IMR-90 (cell line): ENCODE results near the gene MRPL51. TPM values are rescaled to one million over a fixed set of nuclear protein-coding genes. Genes with fewer than 3 reads are reported as not detected.

Experiments
- ATAC-seq: fragments of 200-7000 bp; cut with Tn5 transposase; 2 replicates; pipeline ENCODE4 v1.9.1; 2020; ENCODE audit warnings: low read depth, mild to moderate bottlenecking, moderate library complexity
- BruUV-seq: library from RNA; stranded (reverse); fragments of 400-500 nt; replicated peaks from 2 replicates; lab custom pipeline; 2021; lab: Mats Ljungman, UMichigan
- CTCF ChIA-PET: fragments of 300-600 bp; formaldehyde crosslinking; extraction: SDS; loops from one replicate; lab custom pipeline; 2021; ENCODE audit warnings: antibody characterized with exemption; lab: Yijun Ruan, JAX
- POLR2A ChIA-PET: fragments of 300-600 bp; sonication (Branson Sonifier 250); formaldehyde crosslinking; loops from one replicate; lab custom pipeline; 2022; ENCODE audit warnings: antibody characterized with exemption; ENCODE audit not compliant: unreplicated experiment; lab: Charles Lee
- DNase-seq: peaks from one replicate; pipeline ENCODE4 v3.0.0; 2013
- H2AFZ ChIP-seq: replicated peaks from 2 replicates; pipeline ENCODE3; 2013; ENCODE audit warnings: low read length, mild to moderate bottlenecking; ENCODE audit not compliant: poor library complexity
- H2AK5ac ChIP-seq: 2 replicates; pipeline ENCODE4 v1.6.1; 2013; ENCODE audit warnings: low read depth, low read length, inconsistent platforms
- H2AK9ac ChIP-seq: replicated peaks from 2 replicates; pipeline ENCODE3; 2013; ENCODE audit warnings: mild to moderate bottlenecking, low read depth, low read length, moderate library complexity; ENCODE audit not compliant: poor library complexity
- H2BK120ac ChIP-seq: 2 replicates; pipeline ENCODE4 v1.6.1; 2013; ENCODE audit warnings: low read depth, low read length, inconsistent platforms
- H2BK15ac ChIP-seq: 3 replicates; pipeline ENCODE4 v1.6.1; 2013; ENCODE audit warnings: low read depth, low read length, inconsistent platforms
- H2BK20ac ChIP-seq: 2 replicates; pipeline ENCODE4 v1.6.1; 2013; ENCODE audit warnings: low read depth, mild to moderate bottlenecking, inconsistent platforms, low read length, moderate library complexity
- H2BK5ac ChIP-seq: 2 replicates; pipeline ENCODE4 v1.6.1; 2013; ENCODE audit warnings: mild to moderate bottlenecking, low read depth, low read length, inconsistent platforms; ENCODE audit not compliant: poor library complexity, severe bottlenecking
- H3K14ac ChIP-seq: replicated peaks from 2 replicates; pipeline ENCODE4 v1.6.1; 2013; ENCODE audit warnings: low read depth, low read length, inconsistent platforms
- H3K18ac ChIP-seq: 2 replicates; pipeline ENCODE4 v1.6.1; 2013; ENCODE audit warnings: low read depth, low read length, control low read depth
- H3K23ac ChIP-seq: 2 replicates; pipeline ENCODE4 v1.6.1; 2013; ENCODE audit warnings: low read depth, low read length, inconsistent platforms
- H3K27ac ChIP-seq: 2 replicates; pipeline ENCODE4 v1.5.1; 2013; ENCODE audit warnings: mild to moderate bottlenecking, control low read depth, low read length; ENCODE audit not compliant: insufficient read depth
- H3K27me3 ChIP-seq: 2 replicates; pipeline ENCODE4 v1.6.1; 2013; ENCODE audit warnings: low read length; ENCODE audit not compliant: control insufficient read depth, insufficient read depth
- H3K36me3 ChIP-seq: 2 replicates; pipeline ENCODE4 v1.6.1; 2013; ENCODE audit warnings: low read length, mixed read lengths; ENCODE audit not compliant: control insufficient read depth, insufficient read depth
- H3K4ac ChIP-seq: 2 replicates; pipeline ENCODE4 v1.6.1; 2013; ENCODE audit warnings: low read depth, low read length, inconsistent platforms
- H3K4me1 ChIP-seq: 2 replicates; pipeline ENCODE4 v1.6.1; 2013; ENCODE audit warnings: low read length, mixed read lengths; ENCODE audit not compliant: control insufficient read depth, insufficient read depth
- H3K4me2 ChIP-seq: 2 replicates; pipeline ENCODE4 v1.6.1; 2013; ENCODE audit warnings: low read depth, mild to moderate bottlenecking, control low read depth, low read length, moderate library complexity
- H3K4me3 ChIP-seq: 2 replicates; pipeline ENCODE4 v1.5.1; 2013; ENCODE audit warnings: low read depth, mild to moderate bottlenecking, control low read depth, low read length, moderate library complexity; ENCODE audit not compliant: insufficient read depth
- H3K56ac ChIP-seq: 2 replicates; pipeline ENCODE4 v1.6.1; 2013; ENCODE audit warnings: low read length, inconsistent platforms; ENCODE audit not compliant: insufficient read depth; ENCODE audit errors: extremely low read depth
- H3K79me1 ChIP-seq, 2 experiments: 2 replicates each; pipeline ENCODE4 v1.6.1; 2013; ENCODE audit warnings: low read length in 2 of 2, inconsistent platforms in 1 of 2, low read depth in 1 of 2
- H3K9ac ChIP-seq: 2 replicates; pipeline ENCODE4 v1.6.1; 2013; ENCODE audit warnings: low read depth, low read length, control low read depth
- H3K9me1 ChIP-seq: 2 replicates; pipeline ENCODE4 v1.6.1; 2013; ENCODE audit warnings: low read length, inconsistent platforms; ENCODE audit not compliant: insufficient read depth
- H3K9me3 ChIP-seq: 2 replicates; pipeline ENCODE4 v1.6.1; 2013; ENCODE audit warnings: low read length; ENCODE audit not compliant: control insufficient read depth, insufficient read depth
- H4K20me1 ChIP-seq: 2 replicates; pipeline ENCODE4 v1.6.1; 2013; ENCODE audit warnings: low read length, inconsistent platforms; ENCODE audit not compliant: insufficient read depth
- H4K5ac ChIP-seq: 2 replicates; pipeline ENCODE4 v1.6.1; 2013; ENCODE audit warnings: mild to moderate bottlenecking, low read depth, low read length, control low read depth
- H4K8ac ChIP-seq, 2 experiments: 2 replicates each; pipeline ENCODE4 v1.6.1; 2013; ENCODE audit warnings: low read depth in 2 of 2, low read length in 2 of 2, control low read depth in 1 of 2, inconsistent platforms in 1 of 2
- H4K91ac ChIP-seq: 2 replicates; pipeline ENCODE4 v1.6.1; 2013; ENCODE audit warnings: low read depth, low read length, inconsistent platforms; ENCODE audit not compliant: insufficient read depth
- CEBPB ChIP-seq: IDR thresholded peaks from 2 replicates; pipeline ENCODE4 v1.6.1; 2012; ENCODE audit warnings: low read depth, low read length, improper control_type of control experiment
- CHD1 ChIP-seq: IDR thresholded peaks from 2 replicates; pipeline ENCODE4 v1.6.1; 2012; ENCODE audit warnings: low read depth, low read length, improper control_type of control experiment
- FOS ChIP-seq: fragments of 150-350 bp; IDR thresholded peaks from 2 replicates; pipeline ENCODE4 v1.6.1; 2016; ENCODE audit warnings: low read depth, low read length
- MAZ ChIP-seq: IDR thresholded peaks from 2 replicates; pipeline ENCODE4 v1.6.1; 2012; ENCODE audit warnings: low read depth, mild to moderate bottlenecking, low read length, improper control_type of control experiment, moderate library complexity, borderline replicate concordance
- MXI1 ChIP-seq: IDR thresholded peaks from 2 replicates; pipeline ENCODE4 v1.6.1; 2012; ENCODE audit warnings: low read depth, mild to moderate bottlenecking, low read length, moderate library complexity, borderline replicate concordance
- NFE2L2 ChIP-seq: fragments of 150-350 bp; IDR thresholded peaks from 2 replicates; pipeline ENCODE4 v1.6.1; 2016; ENCODE audit warnings: low read depth, mild to moderate bottlenecking, low read length
- RCOR1 ChIP-seq: IDR thresholded peaks from 2 replicates; pipeline ENCODE4 v1.6.1; 2012; ENCODE audit warnings: mild to moderate bottlenecking, low read length, improper control_type of control experiment; ENCODE audit not compliant: insufficient replicate concordance
- RFX5 ChIP-seq: IDR thresholded peaks from 2 replicates; pipeline ENCODE4 v1.8.0; 2012; ENCODE audit warnings: low read depth, mild to moderate bottlenecking, low read length, moderate library complexity
- SMC3 ChIP-seq: fragments of 150-350 bp; IDR thresholded peaks from 2 replicates; pipeline ENCODE4 v1.6.1; 2016; ENCODE audit warnings: low read depth, mild to moderate bottlenecking, antibody characterized with exemption, low read length, moderate library complexity
- WGBS, 2 experiments: methylation state at CpG; one replicate each; pipeline versions ENCODE4 v1.1.5 to v1.1.7; 2013; ENCODE audit warnings: missing lambda C conversion rate in 2 of 2; ENCODE audit not compliant: insufficient read length in 1 of 2; ENCODE audit errors: extremely low coverage in 2 of 2; 5-methylcytosine and 5-hydroxymethylcytosine counted together
- dilution Hi-C: fragments of 300-500 bp; cut with HindIII; formaldehyde crosslinking; loops from one replicate; pipeline ENCODE4 v1.14.3; 2018; ENCODE audit warnings: low sequenced_read_pairs; ENCODE audit not compliant: unreplicated experiment
- in situ Hi-C: fragments of 300-500 bp; cut with MboI; formaldehyde crosslinking; loops from 3 replicates; pipeline ENCODE4 v1.14.3; 2019; ENCODE audit warnings: low sequenced_read_pairs, inconsistent platforms, mixed read lengths
- intact Hi-C: fragments of 100-400 bp; cut with micrococcal nuclease; formaldehyde crosslinking; loops from 2 replicates; pipeline ENCODE4 v1.10.0; 2022
- polyA plus RNA-seq, 3 experiments: library from polyadenylated mRNA; depleted of rRNA; stranded (reverse); fragments of >200 nt; gene quantifications; 2 replicates each; pipeline ENCODE4 v1.2.3, GENCODE V29; 2012; ENCODE audit warnings: low replicate concordance in 1 of 3
- total RNA-seq: library from RNA; depleted of rRNA; stranded (reverse); fragments of >200 nt; gene quantifications from 2 replicates; pipeline ENCODE4 v1.2.3, GENCODE V29; 2012
- TF ChIP-seq, protein P1 (sequence below): fragments of 150-350 bp; IDR thresholded peaks from 2 replicates; pipeline ENCODE4 v1.6.1; 2017; ENCODE audit warnings: mild to moderate bottlenecking, antibody characterized with exemption, low read length, low read depth
- TF ChIP-seq, protein P2 (sequence below): fragments of 150-350 bp; IDR thresholded peaks from 2 replicates; pipeline ENCODE4 v1.6.1; 2016; ENCODE audit warnings: low read depth, mild to moderate bottlenecking, low read length, moderate library complexity, borderline replicate concordance
- TF ChIP-seq, protein P3 (sequence below): conservative IDR thresholded peaks from 2 replicates; pipeline ENCODE4 v1.5.1; 2012; ENCODE audit warnings: mild to moderate bottlenecking, low read depth, low read length, improper control_type of control experiment

The MRPL51 gene
- total and polyA plus RNA-seq, 2 of the 4 experiments (the other 2 are of a cell fraction) = 80.1 to 160 TPM

DNA sequence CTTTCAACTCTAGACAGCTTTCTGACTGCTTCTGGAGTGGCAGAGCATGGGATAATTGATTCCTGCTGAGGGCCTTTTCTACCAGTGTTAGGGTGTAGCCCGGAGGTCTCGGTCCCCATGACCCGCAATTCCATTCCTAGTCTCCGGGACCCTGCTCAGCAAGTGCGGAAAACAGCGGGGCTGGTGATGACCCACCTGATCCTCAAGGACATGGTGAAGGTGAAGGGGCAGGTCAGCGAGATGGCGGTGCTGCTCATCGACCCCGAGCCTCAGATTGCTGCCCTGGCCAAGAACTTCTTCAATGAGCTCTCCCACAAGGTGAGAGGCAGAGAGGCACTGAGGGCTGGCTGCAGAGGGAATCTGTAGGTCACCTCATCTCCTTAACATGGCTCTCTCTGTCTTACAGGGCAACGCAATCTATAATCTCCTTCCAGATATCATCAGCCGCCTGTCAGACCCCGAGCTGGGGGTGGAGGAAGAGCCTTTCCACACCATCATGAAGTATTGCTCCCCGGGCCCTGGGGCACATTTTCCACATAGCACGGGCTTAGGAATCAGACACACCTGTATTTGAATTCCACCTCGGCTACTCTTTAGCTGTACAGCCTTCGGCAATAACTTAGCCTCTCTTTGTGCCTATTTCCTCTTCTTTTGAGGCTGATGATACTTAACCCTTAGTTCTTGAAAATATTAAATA is 35.6 kb upstream of the MRPL51 start:
- Histone ChIP-seq H2BK20ac (no peak overlapping the region), H3K9ac (no peak overlapping the region), H3K4me2 (no peak overlapping the region), H3K9me3 (no peaks in the 10 kb centered on the region), H2BK120ac (no peak overlapping the region), H2AFZ (no peak overlapping the region), H3K36me3 (peaks cover 52% of the 10 kb centered on the region), H2BK5ac (no peak overlapping the region), H3K4ac (no peak overlapping the region), H3K79me1 (peaks cover 15 to 60% of the 10 kb centered on the region in 2 experiments), H4K20me1 (no peaks in the 10 kb centered on the region; the same call in 1 of the 2 replicates), H3K9me1 (no peaks in the 10 kb centered on the region), H2AK5ac (no peak overlapping the region), H2AK9ac (no peak overlapping the region), H4K5ac (no peak overlapping the region), H3K27me3 (no peaks in the 10 kb centered on the region), H4K8ac (no peak overlapping the region), H3K27ac (no peak overlapping the region), H2BK15ac (no peak overlapping the region), H3K18ac (no peak overlapping the region), H3K14ac (no peak overlapping the region), H3K23ac (no peak overlapping the region), H3K4me3 (no peak overlapping the region), H3K56ac (no peak overlapping the region), H3K4me1 (peaks cover 9% of the 10 kb centered on the region), H4K91ac (no peak overlapping the region)
- dilution Hi-C loops = no loop called here
- WGBS, 2 experiments = 92% methylated on average over 2 of the region's 17 CpGs; no CpG with 5 or more reads in 1 of the 2 experiments
- no peak for DNase-seq
- CTCF ChIA-PET = no interaction called here
- no TSS peak for BruUV-seq
- in situ Hi-C loops = no loop called here
- intact Hi-C loops = no loop called here
- POLR2A ChIA-PET = interaction anchor here (0.6 kb wide), 1 partner anchor 133 kb away, joined by 4 read pairs; no protein-coding TSS in a partner anchor
- no peak for TF ChIP-seq RCOR1
- no peak for TF ChIP-seq CHD1
- no peak for TF ChIP-seq CEBPB
- TF ChIP-seq SMC3 = no peak
- TF ChIP-seq, protein P1, sequence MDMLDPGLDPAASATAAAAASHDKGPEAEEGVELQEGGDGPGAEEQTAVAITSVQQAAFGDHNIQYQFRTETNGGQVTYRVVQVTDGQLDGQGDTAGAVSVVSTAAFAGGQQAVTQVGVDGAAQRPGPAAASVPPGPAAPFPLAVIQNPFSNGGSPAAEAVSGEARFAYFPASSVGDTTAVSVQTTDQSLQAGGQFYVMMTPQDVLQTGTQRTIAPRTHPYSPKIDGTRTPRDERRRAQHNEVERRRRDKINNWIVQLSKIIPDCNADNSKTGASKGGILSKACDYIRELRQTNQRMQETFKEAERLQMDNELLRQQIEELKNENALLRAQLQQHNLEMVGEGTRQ = no peak
- TF ChIP-seq NFE2L2 = no peak
- TF ChIP-seq, protein P2, sequence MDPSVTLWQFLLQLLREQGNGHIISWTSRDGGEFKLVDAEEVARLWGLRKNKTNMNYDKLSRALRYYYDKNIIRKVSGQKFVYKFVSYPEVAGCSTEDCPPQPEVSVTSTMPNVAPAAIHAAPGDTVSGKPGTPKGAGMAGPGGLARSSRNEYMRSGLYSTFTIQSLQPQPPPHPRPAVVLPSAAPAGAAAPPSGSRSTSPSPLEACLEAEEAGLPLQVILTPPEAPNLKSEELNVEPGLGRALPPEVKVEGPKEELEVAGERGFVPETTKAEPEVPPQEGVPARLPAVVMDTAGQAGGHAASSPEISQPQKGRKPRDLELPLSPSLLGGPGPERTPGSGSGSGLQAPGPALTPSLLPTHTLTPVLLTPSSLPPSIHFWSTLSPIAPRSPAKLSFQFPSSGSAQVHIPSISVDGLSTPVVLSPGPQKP = no peak
- TF ChIP-seq FOS = no peak
- TF ChIP-seq RFX5 = no peak
- TF ChIP-seq, protein P3, sequence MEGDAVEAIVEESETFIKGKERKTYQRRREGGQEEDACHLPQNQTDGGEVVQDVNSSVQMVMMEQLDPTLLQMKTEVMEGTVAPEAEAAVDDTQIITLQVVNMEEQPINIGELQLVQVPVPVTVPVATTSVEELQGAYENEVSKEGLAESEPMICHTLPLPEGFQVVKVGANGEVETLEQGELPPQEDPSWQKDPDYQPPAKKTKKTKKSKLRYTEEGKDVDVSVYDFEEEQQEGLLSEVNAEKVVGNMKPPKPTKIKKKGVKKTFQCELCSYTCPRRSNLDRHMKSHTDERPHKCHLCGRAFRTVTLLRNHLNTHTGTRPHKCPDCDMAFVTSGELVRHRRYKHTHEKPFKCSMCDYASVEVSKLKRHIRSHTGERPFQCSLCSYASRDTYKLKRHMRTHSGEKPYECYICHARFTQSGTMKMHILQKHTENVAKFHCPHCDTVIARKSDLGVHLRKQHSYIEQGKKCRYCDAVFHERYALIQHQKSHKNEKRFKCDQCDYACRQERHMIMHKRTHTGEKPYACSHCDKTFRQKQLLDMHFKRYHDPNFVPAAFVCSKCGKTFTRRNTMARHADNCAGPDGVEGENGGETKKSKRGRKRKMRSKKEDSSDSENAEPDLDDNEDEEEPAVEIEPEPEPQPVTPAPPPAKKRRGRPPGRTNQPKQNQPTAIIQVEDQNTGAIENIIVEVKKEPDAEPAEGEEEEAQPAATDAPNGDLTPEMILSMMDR = no peak
- TF ChIP-seq MXI1 = no peak
- TF ChIP-seq MAZ = no peak
- no peak for ATAC-seq
